Measurements from ENCODE around the gene KCTD13. TPM values are rescaled to one million over a fixed set of nuclear protein-coding genes. Genes with fewer than 3 reads are reported as not detected.
A peak's percentile ranks its signal among the peaks of the same experiment; 100 is the strongest.

KCTD13 gene
- polyA plus RNA-seq, 1 of the 3 experiments (the other 2 are of a cell fraction) = 31.0 TPM

DNA sequence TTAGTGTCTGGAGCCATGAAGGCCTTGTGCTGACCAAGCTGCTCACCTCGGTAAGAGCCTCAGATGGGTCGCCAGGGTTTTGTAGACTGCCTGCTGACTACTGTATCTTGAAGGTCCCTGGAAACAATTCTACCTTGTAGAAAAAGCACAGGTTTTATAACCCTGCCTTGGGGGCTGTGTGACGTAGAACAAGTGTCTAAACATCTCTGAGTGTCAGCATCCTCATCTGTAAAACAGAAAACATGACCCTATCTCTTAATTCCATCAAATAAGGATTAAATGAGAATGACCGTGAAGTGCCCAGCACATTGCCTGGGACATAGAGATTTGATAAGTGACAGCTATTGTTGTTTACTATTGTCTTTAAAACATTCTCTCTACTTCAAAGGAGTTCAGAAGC is 42.2 kb upstream of the KCTD13 start:
- no peaks in the 10 kb centered on the region for H3K9me3 ChIP-seq
- H3K27ac ChIP-seq (ENCODE audit: low read depth in 2 of 2, low read length in 1 of 2) = no peak overlapping the region
- H3K79me2 ChIP-seq (ENCODE audit: insufficient read depth) = peaks cover 2% of the 10 kb centered on the region; the same call in 1 of the 2 replicates
- no peak overlapping the region for H3K4me2 ChIP-seq
- ChIA-PET CTCF (no interaction called here), POLR2A (no interaction called here)
- no peak overlapping the region for H3K9ac ChIP-seq
- TF ChIP-seq GABPA (IDR thresholded peaks at IDR 0.05; ENCODE audit: low read depth) = no peak
- H3K4me3 ChIP-seq (ENCODE audit: low read depth in 2 of 2, low read length in 1 of 2) = no peak overlapping the region
- 84% methylated on average over 4 of the region's 4 CpGs for WGBS (ENCODE audit: low lambda C conversion rate)
- no peak for DNase-seq
- peaks cover 14 to 22% of the 10 kb centered on the region in 2 experiments for H3K36me3 ChIP-seq (replicated peaks in 1 of 2; ENCODE audit: control insufficient read depth in 1 of 2, insufficient read depth in 2 of 2, low read length in 1 of 2)
- H3K27me3 ChIP-seq (ENCODE audit: insufficient read depth) = no peaks in the 10 kb centered on the region
- H3F3A ChIP-seq (replicated peaks; ENCODE audit: insufficient read depth) = peaks cover 18% of the 10 kb centered on the region
- H3K4me1 ChIP-seq (ENCODE audit: control insufficient read depth in 1 of 2, insufficient read depth in 2 of 2, low read depth in 1 of 2, low read length in 1 of 2) = peaks cover 0 to 2% of the 10 kb centered on the region in 2 experiments; a peak in 1 of 4 replicates
- no peak overlapping the region for H2AFZ ChIP-seq (ENCODE audit: low read depth)
- no peaks in the 10 kb centered on the region for H4K20me1 ChIP-seq (ENCODE audit: insufficient read depth)
- H3K9me2 ChIP-seq = no peaks in the 10 kb centered on the region

DNA sequence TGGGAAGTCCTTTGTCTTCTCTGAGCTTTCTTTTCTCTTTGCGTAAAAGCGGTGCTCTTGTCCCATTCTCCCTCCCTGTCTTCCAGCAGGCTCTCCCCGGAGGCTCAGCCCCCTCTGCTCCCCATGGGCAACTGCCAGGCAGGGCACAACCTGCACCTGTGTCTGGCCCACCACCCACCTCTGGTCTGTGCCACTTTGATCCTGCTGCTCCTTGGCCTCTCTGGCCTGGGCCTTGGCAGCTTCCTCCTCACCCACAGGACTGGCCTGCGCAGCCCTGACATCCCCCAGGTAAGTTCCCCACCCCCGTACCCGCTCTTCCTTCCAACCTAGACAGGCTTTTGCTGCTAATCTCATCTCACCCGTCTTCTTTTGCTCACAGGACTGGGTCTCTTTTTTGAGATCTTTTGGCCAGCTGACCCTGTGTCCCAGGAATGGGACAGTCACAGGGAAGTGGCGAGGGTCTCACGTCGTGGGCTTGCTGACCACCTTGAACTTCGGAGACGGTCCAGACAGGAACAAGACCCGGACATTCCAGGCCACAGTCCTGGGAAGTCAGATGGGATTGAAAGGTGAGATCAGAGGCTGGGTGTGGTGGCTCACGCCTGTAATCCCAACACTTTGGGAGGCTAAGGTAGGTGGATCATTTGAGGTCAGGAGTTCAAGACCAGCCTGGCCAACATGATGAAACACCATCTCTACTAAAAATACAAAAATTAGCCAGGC is 37.2 kb upstream of the KCTD13 start:
- Histone ChIP-seq H3K36me3 (replicated peaks in 1 of 2; ENCODE audit: control insufficient read depth in 1 of 2, insufficient read depth in 2 of 2, low read length in 1 of 2) (peaks cover 3 to 5% of the 10 kb centered on the region in 2 experiments), H3K4me2 (peak overlapping the region; percentile 97), H3K27ac (ENCODE audit: low read depth in 2 of 2, low read length in 1 of 2) (peak overlapping the region in 1 of 2 experiments; percentile 69; a peak in 1 of 4 replicates), H3K9me2 (no peaks in the 10 kb centered on the region), H4K20me1 (ENCODE audit: insufficient read depth) (no peaks in the 10 kb centered on the region), H3K9ac (peak overlapping the region; percentile 77; the same call in 1 of the 2 replicates), H3K4me1 (ENCODE audit: control insufficient read depth in 1 of 2, insufficient read depth in 2 of 2, low read depth in 1 of 2, low read length in 1 of 2) (peaks cover 0 to 15% of the 10 kb centered on the region in 2 experiments; a peak in 1 of 4 replicates), H3K4me3 (ENCODE audit: low read depth in 2 of 2, low read length in 1 of 2) (peak overlapping the region; percentile 66 to 78; a peak in 3 of 4 replicates), H3F3A (replicated peaks; ENCODE audit: insufficient read depth) (peaks cover 7% of the 10 kb centered on the region), H3K9me3 (no peaks in the 10 kb centered on the region), H3K27me3 (ENCODE audit: insufficient read depth) (no peaks in the 10 kb centered on the region), H3K79me2 (ENCODE audit: insufficient read depth) (peaks cover 2% of the 10 kb centered on the region), H2AFZ (ENCODE audit: low read depth) (no peak overlapping the region)
- ChIA-PET POLR2A (interaction anchor here (0.7 kb wide), 1 partner anchor 63 kb away, joined by 3 read pairs; the partner anchor contains the start of gene SEZ6L2), CTCF (interaction anchor here (0.8 to 1.8 kb wide), 3 partner anchors 11 to 42 kb away, joined by 4 to 6 read pairs (median 5); no protein-coding TSS in a partner anchor)
- 96% methylated on average over 14 of the region's 14 CpGs for WGBS (ENCODE audit: low lambda C conversion rate)
- no peak for DNase-seq
- TF ChIP-seq, protein P1, sequence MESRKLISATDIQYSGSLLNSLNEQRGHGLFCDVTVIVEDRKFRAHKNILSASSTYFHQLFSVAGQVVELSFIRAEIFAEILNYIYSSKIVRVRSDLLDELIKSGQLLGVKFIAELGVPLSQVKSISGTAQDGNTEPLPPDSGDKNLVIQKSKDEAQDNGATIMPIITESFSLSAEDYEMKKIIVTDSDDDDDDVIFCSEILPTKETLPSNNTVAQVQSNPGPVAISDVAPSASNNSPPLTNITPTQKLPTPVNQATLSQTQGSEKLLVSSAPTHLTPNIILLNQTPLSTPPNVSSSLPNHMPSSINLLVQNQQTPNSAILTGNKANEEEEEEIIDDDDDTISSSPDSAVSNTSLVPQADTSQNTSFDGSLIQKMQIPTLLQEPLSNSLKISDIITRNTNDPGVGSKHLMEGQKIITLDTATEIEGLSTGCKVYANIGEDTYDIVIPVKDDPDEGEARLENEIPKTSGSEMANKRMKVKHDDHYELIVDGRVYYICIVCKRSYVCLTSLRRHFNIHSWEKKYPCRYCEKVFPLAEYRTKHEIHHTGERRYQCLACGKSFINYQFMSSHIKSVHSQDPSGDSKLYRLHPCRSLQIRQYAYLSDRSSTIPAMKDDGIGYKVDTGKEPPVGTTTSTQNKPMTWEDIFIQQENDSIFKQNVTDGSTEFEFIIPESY (IDR thresholded peaks at IDR 0.05; ENCODE audit: borderline replicate concordance, low read depth) = no peak
- no peak for TF ChIP-seq CTCF (IDR thresholded peaks at IDR 0.05)
- TF ChIP-seq PBX3 (IDR thresholded peaks at IDR 0.05) = no peak
- no peak for TF ChIP-seq SMC3 (IDR thresholded peaks at IDR 0.05; ENCODE audit: low read depth, low read length)
- TF ChIP-seq RXRA (IDR thresholded peaks at IDR 0.05; ENCODE audit: borderline replicate concordance, low read depth) = no peak
- TF ChIP-seq CHD2 (IDR thresholded peaks at IDR 0.05; ENCODE audit: low read length, partially characterized antibody) = no peak
- no peak for TF ChIP-seq POLR2AphosphoS5 (IDR thresholded peaks at IDR 0.05; ENCODE audit: low read depth, low read length)
- no peak for TF ChIP-seq IRF3 (IDR thresholded peaks at IDR 0.05; ENCODE audit: low read depth, low read length)
- no peak for TF ChIP-seq RAD21 (IDR thresholded peaks at IDR 0.05; ENCODE audit: low read length)
- TF ChIP-seq TEAD4 (IDR thresholded peaks at IDR 0.05; ENCODE audit: borderline replicate concordance, insufficient read depth) = no peak
- no peak for TF ChIP-seq TCF12 (IDR thresholded peaks at IDR 0.05)
- TF ChIP-seq, protein P2, sequence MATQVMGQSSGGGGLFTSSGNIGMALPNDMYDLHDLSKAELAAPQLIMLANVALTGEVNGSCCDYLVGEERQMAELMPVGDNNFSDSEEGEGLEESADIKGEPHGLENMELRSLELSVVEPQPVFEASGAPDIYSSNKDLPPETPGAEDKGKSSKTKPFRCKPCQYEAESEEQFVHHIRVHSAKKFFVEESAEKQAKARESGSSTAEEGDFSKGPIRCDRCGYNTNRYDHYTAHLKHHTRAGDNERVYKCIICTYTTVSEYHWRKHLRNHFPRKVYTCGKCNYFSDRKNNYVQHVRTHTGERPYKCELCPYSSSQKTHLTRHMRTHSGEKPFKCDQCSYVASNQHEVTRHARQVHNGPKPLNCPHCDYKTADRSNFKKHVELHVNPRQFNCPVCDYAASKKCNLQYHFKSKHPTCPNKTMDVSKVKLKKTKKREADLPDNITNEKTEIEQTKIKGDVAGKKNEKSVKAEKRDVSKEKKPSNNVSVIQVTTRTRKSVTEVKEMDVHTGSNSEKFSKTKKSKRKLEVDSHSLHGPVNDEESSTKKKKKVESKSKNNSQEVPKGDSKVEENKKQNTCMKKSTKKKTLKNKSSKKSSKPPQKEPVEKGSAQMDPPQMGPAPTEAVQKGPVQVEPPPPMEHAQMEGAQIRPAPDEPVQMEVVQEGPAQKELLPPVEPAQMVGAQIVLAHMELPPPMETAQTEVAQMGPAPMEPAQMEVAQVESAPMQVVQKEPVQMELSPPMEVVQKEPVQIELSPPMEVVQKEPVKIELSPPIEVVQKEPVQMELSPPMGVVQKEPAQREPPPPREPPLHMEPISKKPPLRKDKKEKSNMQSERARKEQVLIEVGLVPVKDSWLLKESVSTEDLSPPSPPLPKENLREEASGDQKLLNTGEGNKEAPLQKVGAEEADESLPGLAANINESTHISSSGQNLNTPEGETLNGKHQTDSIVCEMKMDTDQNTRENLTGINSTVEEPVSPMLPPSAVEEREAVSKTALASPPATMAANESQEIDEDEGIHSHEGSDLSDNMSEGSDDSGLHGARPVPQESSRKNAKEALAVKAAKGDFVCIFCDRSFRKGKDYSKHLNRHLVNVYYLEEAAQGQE (IDR thresholded peaks at IDR 0.05; ENCODE audit: low read depth, low read length) = no peak
- no peak for TF ChIP-seq EZH2phosphoT487 (IDR thresholded peaks at IDR 0.05; ENCODE audit: borderline replicate concordance, low read depth)

Measured in SK-N-SH (cell line).